Heart left ventricle (tissue), 16 donors: ENCODE results near the gene PHF20. TPM values are rescaled to one million over a fixed set of nuclear protein-coding genes. Genes with fewer than 3 reads are reported as not detected.
"Not testable (repeated sequence)": the region's sequence is repeated elsewhere in the genome, so short reads cannot be mapped to it uniquely, and the experiment has no call there.

Experiments used
- ATAC-seq, 4 donors: fragments of 200-7000 bp; cut with Tn5 transposase; one replicate each; pipeline ENCODE4 v1.9.1; 2020 to 2022; ENCODE audit warnings: moderate library complexity in 4 of 4, mild to moderate bottlenecking in 3 of 4, moderate number of reproducible peaks in 1 of 4
- DNase-seq, 5 donors: peaks; one replicate each; pipeline ENCODE4 v3.0.0-alpha.2; 2020
- H3K27ac ChIP-seq, 12 donors: fragments of 200-600 bp; sonication (generic) in 4 of 12; one replicate each; pipeline versions ENCODE4 v1.5.0 to v1.8.0; 2016 to 2022; ENCODE audit warnings: mild to moderate bottlenecking in 2 of 12
- H3K27me3 ChIP-seq, 9 donors: fragments of 200-600 bp; sonication (generic) in 2 of 9; one replicate each; pipeline versions ENCODE4 v1.5.1 to v1.8.0; 2016 to 2022; ENCODE audit warnings: mild to moderate bottlenecking in 3 of 9
- H3K36me3 ChIP-seq, 9 donors: fragments of 200-600 bp; sonication (generic) in 2 of 9; one replicate each; pipeline versions ENCODE4 v1.5.0 to v1.8.0; 2018 to 2022; ENCODE audit warnings: mild to moderate bottlenecking in 2 of 9
- H3K4me1 ChIP-seq, 12 donors: fragments of 200-600 bp; sonication (generic) in 4 of 12; one replicate each; pipeline versions ENCODE4 v1.5.0 to v1.8.0; 2016 to 2022; ENCODE audit warnings: mild to moderate bottlenecking in 3 of 12
- H3K4me3 ChIP-seq, 12 donors: fragments of 200-600 bp; sonication (generic) in 4 of 12; one replicate each; pipeline versions ENCODE4 v1.5.0 to v1.8.0; 2017 to 2022; ENCODE audit warnings: mild to moderate bottlenecking in 9 of 12, moderate library complexity in 4 of 12
- H3K9me3 ChIP-seq, 12 donors: fragments of 200-600 bp; sonication (generic) in 4 of 12; one replicate each; pipeline versions ENCODE4 v1.5.0 to v1.8.0; 2016 to 2022; ENCODE audit warnings: mild to moderate bottlenecking in 1 of 12
- CTCF ChIP-seq, 12 donors: fragments of 200-600 bp; sonication (generic) in 4 of 12; IDR thresholded peaks; one replicate each; pipeline versions ENCODE4 v1.5.0 to v1.8.0; 2018 to 2022; ENCODE audit warnings: antibody characterized with exemption in 12 of 12, mild to moderate bottlenecking in 5 of 12
- POLR2A ChIP-seq, 2 donors: fragments of 450-650 bp; IDR thresholded peaks; one replicate each; pipeline ENCODE4 v1.6.1; 2017; ENCODE audit warnings: antibody characterized with exemption in 2 of 2, mild to moderate bottlenecking in 2 of 2, moderate library complexity in 2 of 2
- WGBS, 4 donors: extraction: QIAGEN DNeasy Blood & Tissue Kit in 2 of 4; methylation state at CpG; one replicate each; pipeline versions ENCODE4 v1.1.5 to v1.1.7; 2013 to 2018; 5-methylcytosine and 5-hydroxymethylcytosine counted together
- intact Hi-C, 10 donors: fragments of 100-400 bp; cut with DNase I; formaldehyde crosslinking; loops; one replicate each; pipeline versions ENCODE4 v1.11.1 to v1.14.2; 2022
- polyA plus RNA-seq, 2 donors: library from polyadenylated mRNA; stranded (reverse); fragments of 200-250 nt; gene quantifications; one replicate each; pipeline ENCODE4 v1.2.3, GENCODE V29; 2013
- total RNA-seq, 9 donors: library from RNA; depleted of rRNA in 2 of 9; stranded (reverse); fragments of >200 nt in 2 of 9; fragmentation: NEBNext Ultra II Directional in 3 of 9; extraction: Animal tissue kit (Norgen Biotek cat#: 25700) in 3 of 9; gene quantifications; one replicate each; pipeline versions ENCODE4 v1.1.0 to v1.2.4, GENCODE V29; 2016 to 2023
- donor health status: ischemic (EF 13 %, LVEDD 7.1; RV severe dilation, severe dysfunction).
- donor health status: healthy with polysubstance abuse.
- donor health status: DM: no; HTN: yes; CAD: no.
- donor health status: DM: no; HTN: no; CAD: no.
- donor health status: ischemic (EF 25% LVEDD 6.9; RV normal size, moderate dysfunction).
- donor health status: ischemic (EF 25% LVEDD 5.7; RV mildly dilated, moderate dysfunction).
- donor health status: healthy.
- donor health status: DM: yes; HTN: yes; CAD: no.
- donor health status: ischemic (EF 35%, LVEDD 5.7; RV mildly dilated, moderate dysfunction).
- donor health status: nonischemic (EF 11% LVEDD 7.7; RV severe dilation, severe dysfunction).
- donor health status: DM: yes; HTN: yes; CAD: no.
- donor health status: PGD.
- donor health status: ischemic (EF 29% LVEDD 5.4; RV normal size, mild dysfunction).
- donor health status: nonischemic (EF 23%, LVEDD 6.1; RV moderate dilation, normal function).

The PHF20 gene
- total and polyA plus RNA-seq, 11 donors: 25.8 to 48.9 (median 36.5) TPM

- Histone ChIP-seq H3K27ac (peak overlapping the region in 5 of 12 donors; percentile 7 to 37 (median 33)), H3K9me3 (no peaks in the 10 kb centered on the region), H3K4me3 (no peak overlapping the region), H3K27me3 (no peaks in the 10 kb centered on the region), H3K36me3 (peaks cover 0 to 44% (median 10%) of the 10 kb centered on the region in 9 donors), H3K4me1 (peaks cover 3 to 52% (median 24%) of the 10 kb centered on the region in 12 donors)
- TF ChIP-seq CTCF (IDR thresholded peaks at IDR 0.05) (no peak), POLR2A (IDR thresholded peaks at IDR 0.05) (no peak)
- DNase-seq: peak in 4 of 5 donors; percentile 47 to 68 (median 60)
- WGBS, 4 donors: 40 to 54% (median 45%) methylated on average over 4 of the region's 4 CpGs
- intact Hi-C loops: no loop called here
- ATAC-seq: no peak
These were observed 4.8 kb downstream of the PHF20 start for GRCh38 chr20:35776513-35777101.

GRCh38 chr20:35783811-35784210, 12.0 kb downstream of the PHF20 start:
- H3K9me3 ChIP-seq, H3K4me1 ChIP-seq, H3K27me3 ChIP-seq, ATAC-seq, H3K27ac ChIP-seq, intact Hi-C loops, DNase-seq, H3K4me3 ChIP-seq: not testable (repeated sequence)
- H3K36me3 ChIP-seq: peaks cover 0 to 44% (median 24%) of the 10 kb centered on the region in 9 donors
- 92 to 98% (median 96%) methylated on average over 12 of the region's 12 CpGs for WGBS, 4 donors

- H3K9me3 ChIP-seq, ATAC-seq, H3K27me3 ChIP-seq, DNase-seq, intact Hi-C loops, H3K27ac ChIP-seq, H3K4me3 ChIP-seq, H3K4me1 ChIP-seq: not testable (repeated sequence)
- 92 to 100% (median 98%) methylated on average over 4 of the region's 4 CpGs for WGBS, 4 donors
- H3K36me3 ChIP-seq: peaks cover 0 to 27% (median 18%) of the 10 kb centered on the region in 9 donors
These were observed 13.7 kb downstream of the PHF20 start for GRCh38 chr20:35785541-35785940.

- H3K36me3 ChIP-seq: peaks cover 0 to 9% (median 2%) of the 10 kb centered on the region in 9 donors
- intact Hi-C loops: no loop called here
- H3K9me3 ChIP-seq: no peaks in the 10 kb centered on the region
- no peak overlapping the region for H3K27ac ChIP-seq
- 98 to 100% (median 98%) methylated on average over 4 of the region's 4 CpGs for WGBS, 4 donors
- no peak for TF ChIP-seq POLR2A (IDR thresholded peaks at IDR 0.05)
- H3K4me3 ChIP-seq: no peak overlapping the region
- no peak for DNase-seq
- no peak for ATAC-seq
- no peaks in the 10 kb centered on the region for H3K27me3 ChIP-seq
- H3K4me1 ChIP-seq: peaks cover 0 to 16% (median 0%) of the 10 kb centered on the region in 12 donors
These were observed 17.0 kb downstream of the PHF20 start for GRCh38 chr20:35788796-35789195.

- DNase-seq: no peak
- Histone ChIP-seq H3K36me3 (peaks cover 0 to 7% (median 0%) of the 10 kb centered on the region in 9 donors), H3K9me3 (no peaks in the 10 kb centered on the region), H3K4me3 (no peak overlapping the region), H3K4me1 (peaks cover 0 to 19% (median 0%) of the 10 kb centered on the region in 12 donors), H3K27me3 (no peaks in the 10 kb centered on the region), H3K27ac (no peak overlapping the region)
- ATAC-seq: no peak
- WGBS, 4 donors: 95 to 96% (median 95%) methylated on average over 5 of the region's 5 CpGs
- no peak for TF ChIP-seq CTCF (IDR thresholded peaks at IDR 0.05)
- TF ChIP-seq POLR2A (IDR thresholded peaks at IDR 0.05): no peak
- intact Hi-C loops: no loop called here
These were observed 19.3 kb downstream of the PHF20 start for GRCh38 chr20:35791097-35791496.

- ATAC-seq (peak in 2 of 4 donors; percentile 18 to 34), DNase-seq (no peak)
- TF ChIP-seq CTCF (IDR thresholded peaks at IDR 0.05) (no peak), POLR2A (IDR thresholded peaks at IDR 0.05) (no peak)
- H3K4me3 ChIP-seq: no peak overlapping the region
- peaks cover 0 to 26% (median 6%) of the 10 kb centered on the region in 12 donors for H3K4me1 ChIP-seq
- H3K27ac ChIP-seq: peak overlapping the region in 1 of 12 donors; percentile 64
- no peaks in the 10 kb centered on the region for H3K9me3 ChIP-seq
- H3K36me3 ChIP-seq: peaks cover 0 to 7% (median 0%) of the 10 kb centered on the region in 9 donors
- intact Hi-C loops: no loop called here
- no peaks in the 10 kb centered on the region for H3K27me3 ChIP-seq
- WGBS, 4 donors: 83 to 93% (median 87%) methylated on average over 3 of the region's 3 CpGs
These were observed 20.0 kb downstream of the PHF20 start for GRCh38 chr20:35791821-35792220.
